ENCODE measurements around the gene SEMA4B.

GRCh38 chr15:90162956-90163355 is 38.2 kb upstream of the SEMA4B start:
- TF ChIP-seq POLR2AphosphoS5 (IDR thresholded peaks at IDR 0.05; ENCODE audit: low read depth, low read length) (no peak), POLR2A (IDR thresholded peaks at IDR 0.05; ENCODE audit: low read depth, low read length) (no peak), TAF1 (IDR thresholded peaks at IDR 0.05; ENCODE audit: borderline replicate concordance, low read depth, low read length) (no peak)

All from GM12892 (cell line).